Activated naive CD8-positive, alpha-beta T cell treated with anti-CD3 and anti-CD28 coated beads, Interleukin-2, amount 50 U/mL, for 24 hours (primary cell): ENCODE measurements around the gene SNRPD2.
"Not testable (repeated sequence)": the region's sequence is repeated elsewhere in the genome, so short reads cannot be mapped to it uniquely, and the experiment has no call there.

Experiments
- ATAC-seq: fragments of 150-1000 bp; cut with Tn5 transposase; one replicate; pipeline ENCODE4 v1.10.0; 2021
- DNase-seq: peaks from one replicate; pipeline ENCODE4 v3.0.0; 2021
- H3K27ac Mint-ChIP-seq: one replicate; pipeline ENCODE4 v1.8.0; 2021; ENCODE audit warnings: mild to moderate bottlenecking, mixed read lengths
- H3K27me3 Mint-ChIP-seq: one replicate; pipeline ENCODE4 v1.8.0; 2021; ENCODE audit warnings: mixed read lengths
- H3K36me3 Mint-ChIP-seq: one replicate; pipeline ENCODE4 v1.8.0; 2021; ENCODE audit warnings: low read depth, mixed read lengths
- H3K4me1 Mint-ChIP-seq: one replicate; pipeline ENCODE4 v1.8.0; 2021; ENCODE audit warnings: mixed read lengths
- H3K4me3 Mint-ChIP-seq: one replicate; pipeline ENCODE4 v1.8.0; 2021; ENCODE audit warnings: mild to moderate bottlenecking, moderate library complexity, mixed read lengths
- H3K9me3 Mint-ChIP-seq: one replicate; pipeline ENCODE4 v1.8.0; 2021; ENCODE audit warnings: mixed read lengths

Gene SNRPD2

GRCh38 chr19:45713141-45713540 is 21.4 kb upstream of the SNRPD2 start:
- H3K27ac Mint-ChIP-seq: no peak overlapping the region
- ATAC-seq (no peak), DNase-seq (no peak)
- no peaks in the 10 kb centered on the region for H3K27me3 Mint-ChIP-seq
- H3K9me3 Mint-ChIP-seq: no peaks in the 10 kb centered on the region
- no peak overlapping the region for H3K4me3 Mint-ChIP-seq
- peaks cover 31% of the 10 kb centered on the region for H3K4me1 Mint-ChIP-seq
- H3K36me3 Mint-ChIP-seq: peaks cover 16% of the 10 kb centered on the region

- DNase-seq (no peak), ATAC-seq (no peak)
- no peak overlapping the region for H3K27ac Mint-ChIP-seq
- no peaks in the 10 kb centered on the region for H3K9me3 Mint-ChIP-seq
- no peak overlapping the region for H3K4me3 Mint-ChIP-seq
- H3K36me3 Mint-ChIP-seq: peaks cover 16% of the 10 kb centered on the region
- peaks cover 27% of the 10 kb centered on the region for H3K4me1 Mint-ChIP-seq
- no peaks in the 10 kb centered on the region for H3K27me3 Mint-ChIP-seq
Observed at GRCh38 chr19:45712699-45713067, 20.9 kb upstream of the SNRPD2 start.

- ATAC-seq (no peak), DNase-seq (no peak)
- Mint-ChIP-seq H3K27me3 (no peaks in the 10 kb centered on the region), H3K4me1 (peaks cover 24% of the 10 kb centered on the region), H3K4me3 (no peak overlapping the region), H3K36me3 (peaks cover 16% of the 10 kb centered on the region), H3K9me3 (no peaks in the 10 kb centered on the region), H3K27ac (no peak overlapping the region)
Observed at GRCh38 chr19:45711851-45712698, 20.3 kb upstream of the SNRPD2 start.

- DNase-seq: no peak
- Mint-ChIP-seq H3K27ac (peak overlapping the region; percentile 3), H3K4me3 (no peak overlapping the region), H3K36me3 (peaks cover 13% of the 10 kb centered on the region), H3K9me3 (no peaks in the 10 kb centered on the region), H3K27me3 (no peaks in the 10 kb centered on the region), H3K4me1 (peaks cover 13% of the 10 kb centered on the region)
- no peak for ATAC-seq
Observed at GRCh38 chr19:45710356-45711130, 18.8 kb upstream of the SNRPD2 start.

- Mint-ChIP-seq H3K27me3 (no peaks in the 10 kb centered on the region), H3K9me3 (no peaks in the 10 kb centered on the region), H3K4me3 (no peak overlapping the region), H3K4me1 (peaks cover 6% of the 10 kb centered on the region), H3K27ac (no peak overlapping the region), H3K36me3 (peaks cover 33% of the 10 kb centered on the region)
- ATAC-seq: no peak
- DNase-seq: no peak
Observed at GRCh38 chr19:45705710-45706415, 14.1 kb upstream of the SNRPD2 start.

- Mint-ChIP-seq H3K27ac (no peak overlapping the region), H3K9me3 (no peaks in the 10 kb centered on the region), H3K4me3 (no peak overlapping the region), H3K27me3 (no peaks in the 10 kb centered on the region), H3K4me1 (peaks cover 6% of the 10 kb centered on the region), H3K36me3 (peaks cover 30% of the 10 kb centered on the region)
- ATAC-seq: no peak
- DNase-seq: no peak
Observed at GRCh38 chr19:45705115-45705514, 13.4 kb upstream of the SNRPD2 start.

GRCh38 chr19:45701676-45702075 is 9.9 kb upstream of the SNRPD2 start:
- H3K4me1 Mint-ChIP-seq: peaks cover 6% of the 10 kb centered on the region
- no peaks in the 10 kb centered on the region for H3K27me3 Mint-ChIP-seq
- ATAC-seq (no peak), DNase-seq (no peak)
- H3K36me3 Mint-ChIP-seq: peaks cover 36% of the 10 kb centered on the region
- no peak overlapping the region for H3K4me3 Mint-ChIP-seq
- no peak overlapping the region for H3K27ac Mint-ChIP-seq
- no peaks in the 10 kb centered on the region for H3K9me3 Mint-ChIP-seq

GRCh38 chr19:45693106-45693788 is 1.5 kb upstream of the SNRPD2 start:
- Mint-ChIP-seq H3K4me3 (peak overlapping the region; percentile 99), H3K27ac (peak overlapping the region; percentile 100), H3K36me3 (peaks cover 53% of the 10 kb centered on the region), H3K27me3 (no peaks in the 10 kb centered on the region), H3K9me3 (no peaks in the 10 kb centered on the region), H3K4me1 (peaks cover 52% of the 10 kb centered on the region)
- peak; percentile 90 for DNase-seq
- no peak for ATAC-seq

GRCh38 chr19:45692187-45693105 is 693 bp upstream of the SNRPD2 start, which contains the start of gene QPCTL:
Gene QPCTL, plus strand, starts transcription at chr19:45692666. Its CDS starts 38 bp downstream, at chr19:45692704.
- H3K4me3 Mint-ChIP-seq: peak within 1 kb of the TSS; percentile 99
- no peaks in the 10 kb centered on the region for H3K9me3 Mint-ChIP-seq
- peaks cover 50% of the 10 kb centered on the region for H3K36me3 Mint-ChIP-seq
- H3K27me3 Mint-ChIP-seq: no peaks in the 10 kb centered on the region
- DNase-seq: peak; percentile 96
- peak within 1 kb of the TSS; percentile 100 for H3K27ac Mint-ChIP-seq
- peak; percentile 95 for ATAC-seq
- peaks cover 47% of the 10 kb centered on the region for H3K4me1 Mint-ChIP-seq

GRCh38 chr19:45687599-45687998 is 4.2 kb downstream of the SNRPD2 start:
- ATAC-seq (no peak), DNase-seq (no peak)
- Mint-ChIP-seq H3K9me3 (no peaks in the 10 kb centered on the region), H3K4me3 (no peak overlapping the region), H3K27me3 (no peaks in the 10 kb centered on the region), H3K4me1 (peaks cover 29% of the 10 kb centered on the region), H3K27ac (no peak overlapping the region), H3K36me3 (peaks cover 49% of the 10 kb centered on the region)

GRCh38 chr19:45685045-45685444 is 6.7 kb downstream of the SNRPD2 start:
- H3K27me3 Mint-ChIP-seq, DNase-seq, ATAC-seq, H3K4me3 Mint-ChIP-seq, H3K9me3 Mint-ChIP-seq, H3K27ac Mint-ChIP-seq: not testable (repeated sequence)
- Mint-ChIP-seq H3K4me1 (peaks cover 18% of the 10 kb centered on the region), H3K36me3 (peaks cover 44% of the 10 kb centered on the region)

GRCh38 chr19:45682908-45683307 is 8.8 kb downstream of the SNRPD2 start:
- Mint-ChIP-seq H3K4me3 (no peak overlapping the region), H3K27me3 (peaks cover 1% of the 10 kb centered on the region), H3K27ac (no peak overlapping the region)

GRCh38 chr19:45682117-45682516 is 9.6 kb downstream of the SNRPD2 start:
- Mint-ChIP-seq H3K27ac (no peak overlapping the region), H3K4me3 (no peak overlapping the region)
- DNase-seq: no peak

More at GRCh38 chr19:45682908-45683307, 8.8 kb downstream of the SNRPD2 start:
- Mint-ChIP-seq H3K36me3 (peaks cover 32% of the 10 kb centered on the region), H3K4me1 (peaks cover 9% of the 10 kb centered on the region), H3K9me3 (no peaks in the 10 kb centered on the region)
- no peak for ATAC-seq
- DNase-seq: no peak

More at GRCh38 chr19:45682117-45682516, 9.6 kb downstream of the SNRPD2 start:
- Mint-ChIP-seq H3K4me1 (peaks cover 14% of the 10 kb centered on the region), H3K27me3 (peaks cover 6% of the 10 kb centered on the region), H3K9me3 (no peaks in the 10 kb centered on the region), H3K36me3 (peaks cover 27% of the 10 kb centered on the region)
- no peak for ATAC-seq
